HG03378 (cell line): ENCODE results near the gene SYNDIG1.

ENCODE experiments used
- ATAC-seq: cut with Tn5 transposase; IDR thresholded peaks from one replicate; pipeline ENCODE4 v1.9.1; 2021; ENCODE audit warnings: mild to moderate bottlenecking, moderate library complexity; ENCODE audit not compliant: unreplicated experiment

SYNDIG1 gene

GRCh38 chr20:24559114-24559732 is 89.8 kb downstream of the SYNDIG1 start:
- ATAC-seq = no peak

DNA sequence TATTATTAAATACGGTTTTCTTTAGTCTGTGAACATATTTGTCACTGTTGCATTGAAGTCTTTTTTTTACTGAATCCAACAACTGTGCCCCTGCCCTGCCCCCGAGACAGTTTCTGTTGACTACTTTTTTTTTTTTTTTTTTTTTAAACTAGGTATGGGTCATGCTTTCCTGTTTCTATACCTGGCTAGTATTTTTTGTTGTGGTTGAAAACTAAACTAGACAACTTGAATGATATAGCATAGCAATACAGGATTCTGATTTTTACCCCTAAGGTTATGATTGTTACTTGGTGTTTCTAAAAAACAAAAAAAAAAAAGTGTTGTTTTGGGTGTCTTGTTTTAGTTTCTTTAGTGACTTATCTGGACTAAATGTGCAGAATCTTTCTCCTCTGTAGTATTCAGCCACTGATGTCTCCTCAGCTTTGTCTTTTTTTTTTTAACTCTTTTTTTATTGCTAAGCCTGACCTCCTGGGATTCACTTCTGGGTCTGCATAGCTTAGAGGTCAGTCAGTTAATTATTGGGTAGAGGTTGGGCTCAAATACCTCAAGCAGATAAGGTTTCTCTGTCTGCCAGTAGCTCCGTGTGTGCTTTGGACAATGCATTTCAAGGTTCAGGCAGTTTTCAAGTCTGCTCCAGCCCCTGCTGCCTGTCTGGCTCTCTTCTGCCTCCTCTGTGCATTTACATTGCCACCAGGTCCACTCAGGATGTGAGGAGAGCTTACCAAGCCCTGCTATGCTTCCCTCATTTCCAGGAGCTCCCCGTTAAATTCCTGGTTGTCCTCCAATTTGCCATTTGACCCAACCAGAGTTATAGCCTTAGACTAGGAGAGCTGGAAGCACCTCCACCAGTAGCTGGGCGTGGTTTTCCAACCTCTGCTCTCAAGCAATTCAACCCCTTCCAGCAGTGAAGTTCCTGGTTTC is 91.4 kb downstream of the SYNDIG1 start:
- ATAC-seq = no peak

DNA sequence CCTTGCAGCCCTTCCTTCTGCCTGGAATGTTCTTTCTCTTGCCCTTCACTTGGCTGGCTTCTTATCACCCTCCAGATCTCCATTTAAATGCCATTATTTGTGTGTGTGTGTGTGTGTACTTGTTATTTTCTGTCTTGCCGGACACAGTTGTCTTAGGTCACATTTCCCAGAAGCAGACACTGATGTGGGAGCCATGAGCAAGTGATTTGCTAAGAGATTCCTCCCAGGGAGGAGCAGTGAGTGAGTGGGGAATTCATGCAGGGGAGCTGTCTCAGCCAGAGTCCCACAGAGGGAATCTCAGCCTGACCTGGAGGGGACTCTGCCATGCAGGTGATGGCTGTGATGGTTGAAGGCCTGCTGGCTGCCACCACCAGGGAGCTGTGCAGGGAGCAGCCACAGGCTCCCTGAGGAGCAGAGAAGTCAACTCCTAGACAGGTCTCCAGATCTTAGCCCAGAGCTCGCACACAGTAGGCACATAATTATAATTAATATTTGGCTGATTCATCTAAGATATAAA is 96.5 kb downstream of the SYNDIG1 start:
- no peak for ATAC-seq

- ATAC-seq = no peak
Measured at GRCh38 chr20:24566656-24567055, 97.2 kb downstream of the SYNDIG1 start.

- no peak for ATAC-seq
Measured at GRCh38 chr20:24567508-24567907, 98.1 kb downstream of the SYNDIG1 start.

DNA sequence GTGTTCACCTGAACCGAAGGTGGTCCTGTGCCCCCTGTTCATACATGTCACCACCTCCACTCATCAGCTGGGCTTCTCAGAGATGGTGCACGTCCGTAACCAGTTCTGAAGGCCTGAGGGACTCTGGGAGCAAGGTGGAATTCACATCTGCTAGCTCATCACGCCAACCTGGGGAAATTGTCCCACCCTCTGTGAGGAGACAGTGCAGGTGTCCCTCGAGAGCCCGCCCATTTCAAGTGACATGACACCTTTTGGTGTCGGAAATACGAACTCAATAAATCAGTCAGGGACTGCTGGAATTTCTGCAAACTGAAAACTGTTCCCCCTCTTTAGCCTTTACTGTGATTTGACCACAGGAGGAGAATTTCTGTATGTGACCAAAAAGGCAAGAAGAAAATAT is 99.4 kb downstream of the SYNDIG1 start:
- ATAC-seq = no peak

DNA sequence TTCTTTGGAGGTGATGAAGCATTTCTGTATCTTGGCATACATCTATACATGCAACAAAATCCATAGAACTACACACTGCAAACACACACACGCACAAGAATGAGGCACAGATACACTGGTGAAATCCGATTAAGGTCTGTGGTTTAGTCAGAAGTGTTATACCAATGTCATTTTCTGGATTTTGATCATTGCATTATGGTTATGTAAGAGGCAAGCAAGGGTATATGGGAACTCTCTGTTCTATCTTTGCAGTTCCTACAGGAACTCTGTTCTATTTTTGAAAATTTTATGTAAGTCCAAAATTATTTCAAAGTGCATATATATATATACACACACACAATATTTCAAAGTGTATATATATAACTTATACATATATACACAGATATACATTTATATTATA is 101.7 kb downstream of the SYNDIG1 start:
- ATAC-seq = no peak

DNA sequence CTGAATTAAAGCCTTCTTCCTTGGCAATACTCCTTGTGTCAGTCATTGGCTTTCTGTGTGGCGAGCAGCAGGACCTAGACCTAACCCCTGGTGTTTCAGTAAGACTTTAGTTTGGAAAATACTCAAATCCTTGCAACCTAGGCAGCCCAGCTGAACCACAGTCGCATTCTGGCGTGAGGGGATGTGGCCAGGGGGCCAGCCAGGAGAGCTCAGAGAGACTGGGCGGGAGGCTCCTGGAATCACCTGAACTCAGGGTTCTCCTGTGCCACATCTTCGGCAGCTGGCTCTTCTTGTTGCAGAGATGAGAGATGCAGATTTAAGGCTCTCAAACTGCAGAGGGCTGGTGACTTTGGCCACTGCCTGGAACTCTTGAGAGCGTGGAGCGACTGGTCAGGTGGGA is 102.7 kb downstream of the SYNDIG1 start:
- ATAC-seq = no peak

- ATAC-seq = no peak
Measured at GRCh38 chr20:24572862-24573261, 103.4 kb downstream of the SYNDIG1 start.

GRCh38 chr20:24573557-24573956 is 104.1 kb downstream of the SYNDIG1 start:
- no peak for ATAC-seq

DNA sequence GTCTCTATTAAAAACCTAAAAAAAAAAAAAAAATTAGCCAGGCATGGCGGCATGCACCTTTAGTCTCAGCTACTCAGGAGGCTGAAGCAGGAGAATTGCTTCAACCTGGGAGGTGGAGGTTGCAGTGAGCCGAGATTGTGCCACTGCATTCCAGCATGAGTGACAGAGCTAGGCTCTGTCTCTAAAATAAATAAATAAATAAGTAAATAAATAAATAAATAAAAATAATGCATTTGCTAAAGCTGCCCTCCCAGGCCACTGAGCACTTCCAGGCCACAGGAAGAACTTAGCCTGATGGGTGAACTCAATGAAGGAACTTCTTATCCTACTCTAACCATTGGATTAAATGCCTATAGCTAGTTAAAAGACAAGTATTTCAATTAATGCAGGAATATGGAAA is 104.9 kb downstream of the SYNDIG1 start:
- no peak for ATAC-seq

DNA sequence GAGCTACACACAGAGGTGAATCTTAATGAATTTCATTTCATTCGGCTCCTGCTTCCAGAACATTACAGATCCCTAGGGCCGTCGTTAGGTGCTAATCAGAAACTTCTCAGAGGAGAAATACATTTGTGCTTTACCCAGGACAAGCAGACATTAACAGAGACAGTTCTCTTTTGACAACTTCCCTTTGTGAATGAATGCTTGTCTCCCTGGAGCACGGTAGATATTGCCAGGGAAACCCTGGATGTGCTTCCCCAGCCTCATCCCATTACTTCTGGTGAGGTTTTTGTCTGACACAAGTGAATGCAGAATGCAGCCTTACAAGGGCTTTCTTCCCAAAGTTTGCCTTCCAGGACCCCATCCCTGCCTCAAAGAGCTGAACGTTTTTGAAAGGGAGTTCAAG is 105.4 kb downstream of the SYNDIG1 start:
- ATAC-seq = no peak

GRCh38 chr20:24575811-24576210 is 106.4 kb downstream of the SYNDIG1 start:
- ATAC-seq = no peak

DNA sequence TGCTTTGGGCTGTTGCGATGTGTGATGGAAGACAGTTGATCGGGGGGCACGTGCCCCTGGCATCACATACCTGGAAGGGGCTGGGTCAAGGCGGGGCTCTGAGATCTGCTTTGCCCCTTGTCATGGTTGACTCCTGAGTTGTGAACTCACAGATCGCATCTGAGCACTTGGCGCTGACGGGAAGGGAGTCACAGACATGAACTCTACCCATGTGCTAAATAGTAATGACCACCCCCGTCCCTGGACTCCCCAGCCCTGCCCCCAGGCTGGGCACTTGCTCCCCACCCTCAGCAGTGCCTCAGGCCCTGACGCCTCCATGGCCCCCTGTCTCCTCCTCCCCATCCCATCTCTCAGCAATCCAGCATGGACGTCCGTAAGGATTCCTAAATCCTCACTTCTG is 107.0 kb downstream of the SYNDIG1 start:
- ATAC-seq = no peak

DNA sequence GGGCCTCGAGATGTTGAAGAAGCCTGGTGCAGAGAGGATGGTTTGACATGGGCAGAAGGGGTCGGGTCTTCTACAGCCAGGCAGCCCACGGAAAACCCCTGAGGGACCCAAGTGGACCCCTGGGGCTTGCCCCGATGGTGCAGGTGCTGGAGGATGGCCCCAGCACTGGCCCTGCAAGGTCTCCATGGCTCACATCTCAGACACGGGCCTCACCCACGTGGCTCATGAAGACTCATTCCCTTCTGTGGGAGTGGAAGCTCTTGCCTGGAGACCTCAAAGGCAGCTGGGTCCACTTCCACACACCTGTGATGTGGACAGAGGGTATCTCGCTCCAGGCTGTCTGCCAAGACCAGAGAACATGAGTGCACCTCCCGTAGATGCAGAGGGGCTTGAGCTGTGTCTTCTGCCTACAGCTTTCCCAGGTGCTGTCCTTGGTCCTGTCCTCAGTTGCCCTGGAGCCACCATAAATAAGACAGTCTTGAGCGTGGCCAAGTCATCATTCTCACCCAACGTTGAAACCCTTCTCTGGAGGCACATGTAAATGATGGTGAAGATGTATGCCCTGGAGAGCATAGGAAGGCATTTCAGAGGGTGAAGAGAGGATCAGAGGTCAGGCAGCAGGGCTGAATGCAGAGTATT is 108.0 kb downstream of the SYNDIG1 start:
- ATAC-seq = no peak

DNA sequence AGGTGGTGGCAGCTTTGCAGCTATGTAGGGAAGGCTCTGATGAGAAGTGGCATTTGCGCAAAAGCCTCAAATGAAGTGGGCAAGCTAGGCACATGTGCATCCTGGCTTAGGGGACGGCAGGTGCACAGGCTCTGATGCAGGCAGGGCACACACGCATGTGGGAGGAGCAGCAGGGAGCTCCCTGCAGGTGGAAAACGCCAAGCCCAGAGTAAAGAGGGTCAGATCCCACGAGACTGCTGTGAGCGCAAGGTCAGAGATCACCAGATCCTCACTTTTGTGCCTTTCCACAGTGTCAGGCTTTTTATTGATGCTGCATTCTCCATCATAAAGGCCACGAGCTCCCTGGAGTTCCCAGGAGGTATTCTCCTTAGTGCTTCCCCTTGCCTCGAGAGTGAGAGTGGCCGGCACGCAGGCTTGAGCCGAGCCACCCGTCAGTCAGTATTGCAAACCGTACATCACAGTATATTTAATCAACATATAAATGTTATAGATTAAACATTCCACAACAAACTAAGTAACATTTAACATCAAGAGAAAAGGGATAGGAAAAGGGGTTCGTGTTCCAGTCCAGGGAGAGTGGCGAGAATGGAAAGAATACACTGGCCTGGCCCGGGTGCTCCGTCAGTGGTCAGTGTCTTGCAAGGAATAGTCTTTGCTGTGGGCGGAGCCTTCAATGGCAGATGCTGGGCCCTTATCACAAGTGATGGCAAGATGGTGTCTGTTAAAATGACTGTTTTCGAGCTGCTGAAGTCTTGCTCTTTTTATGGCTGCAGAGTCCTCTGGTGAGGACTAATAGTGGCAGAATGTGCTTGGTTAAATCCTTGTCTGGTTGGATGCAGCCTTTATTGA is 109.4 kb downstream of the SYNDIG1 start:
- no peak for ATAC-seq

GRCh38 chr20:24579475-24579874 is 110.0 kb downstream of the SYNDIG1 start:
- no peak for ATAC-seq

DNA sequence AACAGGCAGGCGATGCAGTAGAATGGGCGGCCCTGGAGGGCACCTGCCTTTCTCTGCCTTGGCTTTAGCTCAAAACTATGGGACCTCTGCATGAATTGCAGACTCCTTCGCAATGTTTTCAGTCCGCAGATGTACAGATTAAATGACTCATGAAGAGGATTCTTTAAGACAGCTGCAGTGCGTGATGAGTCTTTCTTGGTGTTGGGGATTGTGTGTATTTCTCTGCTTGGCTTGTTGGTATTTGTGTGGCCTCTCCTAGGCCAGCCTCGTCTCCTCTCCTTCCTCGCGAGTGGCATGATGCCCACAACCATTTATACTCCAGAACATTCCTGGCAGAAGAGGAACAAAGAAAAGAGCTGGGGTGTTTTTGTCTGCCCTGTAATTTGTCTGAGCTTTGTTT is 110.6 kb downstream of the SYNDIG1 start:
- no peak for ATAC-seq

- no peak for ATAC-seq
Measured at GRCh38 chr20:24580855-24581254, 111.4 kb downstream of the SYNDIG1 start.

- no peak for ATAC-seq
Measured at GRCh38 chr20:24581443-24582170, 112.2 kb downstream of the SYNDIG1 start.
